IgD-negative memory B cell (primary cell): ENCODE data around the gene MRPL21. TPM values are rescaled to one million over a fixed set of nuclear protein-coding genes. Genes with fewer than 3 reads are reported as not detected.

Experiments used
- polyA plus RNA-seq: library from polyadenylated mRNA; unstranded; fragments of 300-500 nt; fragmentation: Illumina TruSeq; gene quantifications from one replicate; pipeline ENCODE4 v1.2.3, GENCODE V29; 2021

MRPL21 gene
- polyA plus RNA-seq, 1 donor from 2014 or later: 108 TPM

Other genes starting within 250 kb of the MRPL21 start
- gene GAL, start 219.3 kb downstream of the MRPL21 start, polyA plus RNA-seq: not detected
- gene TESMIN, start 152.3 kb downstream of the MRPL21 start, polyA plus RNA-seq: 5.1 TPM
- 5.8 TPM for gene CPT1A, start 61.9 kb downstream of the MRPL21 start, polyA plus RNA-seq
- gene IGHMBP2, start 59 bp upstream of the MRPL21 start, polyA plus RNA-seq: 11.3 TPM
- gene MRGPRD, start 77.2 kb upstream of the MRPL21 start, polyA plus RNA-seq: not detected
- not detected for gene MRGPRF, start 109.4 kb upstream of the MRPL21 start, polyA plus RNA-seq
- gene TPCN2, start 145.1 kb upstream of the MRPL21 start, polyA plus RNA-seq: 5.7 TPM